Activated CD4-positive, alpha-beta memory T cell treated with anti-CD3 and anti-CD28 coated beads for 36 hours (primary cell): ENCODE results near the gene CKLF. TPM values are rescaled to one million over a fixed set of nuclear protein-coding genes. Genes with fewer than 3 reads are reported as not detected.
"Not testable (repeated sequence)": the region's sequence is repeated elsewhere in the genome, so short reads cannot be mapped to it uniquely, and the experiment has no call there.

Experiments used
- CTCF ChIA-PET: fragments of 350-600 bp; sonication (Branson Sonifier 250); formaldehyde crosslinking; loops from one replicate; lab custom pipeline; 2021; ENCODE audit warnings: antibody characterized with exemption, inconsistent platforms; lab: Charles Lee
- POLR2A ChIA-PET: fragments of 350-600 bp; sonication (Branson Sonifier 250); formaldehyde crosslinking; loops from one replicate; lab custom pipeline; 2021; ENCODE audit warnings: antibody characterized with exemption; lab: Charles Lee
- DNase-seq: peaks from one replicate; pipeline ENCODE4 v3.0.0-alpha.2; 2020
- H3K27ac Mint-ChIP-seq: one replicate; pipeline ENCODE4 v1.8.0; 2021; ENCODE audit warnings: mixed read lengths
- H3K27me3 Mint-ChIP-seq: one replicate; pipeline ENCODE4 v1.8.0; 2021; ENCODE audit warnings: mixed read lengths
- H3K36me3 Mint-ChIP-seq: one replicate; pipeline ENCODE4 v1.8.0; 2021; ENCODE audit warnings: mixed read lengths
- H3K4me1 Mint-ChIP-seq: one replicate; pipeline ENCODE4 v1.8.0; 2021; ENCODE audit warnings: low read depth, mixed read lengths
- H3K4me3 Mint-ChIP-seq: one replicate; pipeline ENCODE4 v1.8.0; 2021; ENCODE audit warnings: mild to moderate bottlenecking, mixed read lengths
- H3K9me3 Mint-ChIP-seq: one replicate; pipeline ENCODE4 v1.8.0; 2021; ENCODE audit warnings: mixed read lengths
- intact Hi-C: fragments of 100-400 bp; cut with micrococcal nuclease; formaldehyde crosslinking; loops from one replicate; pipeline ENCODE4 v1.15.1; 2023
- total RNA-seq, 2 experiments: library from RNA; stranded (reverse); gene quantifications; one replicate each; pipeline ENCODE4 v1.2.3, GENCODE V29; 2021

The CKLF gene
- total RNA-seq, 2 experiments from 2014 or later = 167 to 173 TPM

- Mint-ChIP-seq H3K4me1 (peaks cover 32% of the 10 kb centered on the region), H3K27ac (peak overlapping the region; percentile 28), H3K27me3 (no peaks in the 10 kb centered on the region), H3K36me3 (no peaks in the 10 kb centered on the region), H3K4me3 (peak overlapping the region; percentile 64), H3K9me3 (no peaks in the 10 kb centered on the region)
- DNase-seq = peak; percentile 43
- intact Hi-C loops = loop anchor here (2.0 kb wide), 1 partner anchor 14 kb away; the partner anchor contains the start of gene CMTM3
- CTCF ChIA-PET = interaction anchor here (0.7 to 2.8 kb wide), 15 partner anchors 10 to 287 kb away, joined by 3 to 28 read pairs (median 4); partner anchors contain the start of genes CKLF, CMTM2, CMTM3 and NAE1
- POLR2A ChIA-PET = interaction anchor here (1.0 to 1.2 kb wide), 2 partner anchors 12 to 14 kb away, joined by 3 to 5 read pairs; no protein-coding TSS in a partner anchor
Measured at GRCh38 chr16:66590322-66590721, 37.9 kb downstream of the CKLF start.

GRCh38 chr16:66591018-66591417 lies 38.6 kb downstream of the CKLF start:
- Mint-ChIP-seq H3K36me3 (no peaks in the 10 kb centered on the region), H3K4me1 (peaks cover 32% of the 10 kb centered on the region), H3K27me3 (no peaks in the 10 kb centered on the region), H3K9me3 (no peaks in the 10 kb centered on the region), H3K27ac (no peak overlapping the region), H3K4me3 (no peak overlapping the region)
- no peak for DNase-seq
- ChIA-PET POLR2A (interaction anchor here (0.6 to 1.2 kb wide), 3 partner anchors 12 to 40 kb away, joined by 3 to 5 read pairs (median 4); no protein-coding TSS in a partner anchor), CTCF (interaction anchor here (0.7 to 2.8 kb wide), 10 partner anchors 11 to 286 kb away, joined by 3 to 28 read pairs (median 14); partner anchors contain the start of genes CMTM2 and CMTM3)
- intact Hi-C loops = loop anchor here (2.0 kb wide), 1 partner anchor 14 kb away; the partner anchor contains the start of gene CMTM3

- CTCF ChIA-PET = interaction anchor here (0.8 kb wide), 1 partner anchor 29 kb away, joined by 3 read pairs; no protein-coding TSS in a partner anchor
- no peak overlapping the region for H3K27ac Mint-ChIP-seq
- DNase-seq = no peak
- H3K4me1 Mint-ChIP-seq = peaks cover 39% of the 10 kb centered on the region
- H3K9me3 Mint-ChIP-seq = no peaks in the 10 kb centered on the region
- no peaks in the 10 kb centered on the region for H3K27me3 Mint-ChIP-seq
- POLR2A ChIA-PET = no interaction called here
- H3K4me3 Mint-ChIP-seq = no peak overlapping the region
- intact Hi-C loops = no loop called here
- no peaks in the 10 kb centered on the region for H3K36me3 Mint-ChIP-seq
Measured at GRCh38 chr16:66592241-66592640, 39.9 kb downstream of the CKLF start.

- CTCF ChIA-PET = interaction anchor here (0.8 kb wide), 1 partner anchor 30 kb away, joined by 3 read pairs; no protein-coding TSS in a partner anchor
- Mint-ChIP-seq H3K4me3 (no peak overlapping the region), H3K36me3 (no peaks in the 10 kb centered on the region), H3K27me3 (no peaks in the 10 kb centered on the region), H3K4me1 (peaks cover 40% of the 10 kb centered on the region), H3K9me3 (no peaks in the 10 kb centered on the region), H3K27ac (no peak overlapping the region)
- no peak for DNase-seq
- intact Hi-C loops = no loop called here
- POLR2A ChIA-PET = no interaction called here
Measured at GRCh38 chr16:66592814-66593213, 40.4 kb downstream of the CKLF start.

- H3K36me3 Mint-ChIP-seq = no peaks in the 10 kb centered on the region
- no peak for DNase-seq
- H3K9me3 Mint-ChIP-seq = no peaks in the 10 kb centered on the region
- H3K4me3 Mint-ChIP-seq = no peak overlapping the region
- H3K27me3 Mint-ChIP-seq = no peaks in the 10 kb centered on the region
- intact Hi-C loops = no loop called here
- ChIA-PET CTCF (interaction anchor here (1.8 kb wide), 1 partner anchor 14 kb away, joined by 6 read pairs; no protein-coding TSS in a partner anchor), POLR2A (no interaction called here)
- H3K27ac Mint-ChIP-seq = no peak overlapping the region
- peaks cover 43% of the 10 kb centered on the region for H3K4me1 Mint-ChIP-seq
Measured at GRCh38 chr16:66594739-66595138, 42.4 kb downstream of the CKLF start.

GRCh38 chr16:66596559-66596958 lies 44.2 kb downstream of the CKLF start:
- not testable (repeated sequence) for H3K27me3 Mint-ChIP-seq, H3K9me3 Mint-ChIP-seq, H3K4me3 Mint-ChIP-seq, DNase-seq, H3K36me3 Mint-ChIP-seq
- CTCF ChIA-PET = interaction anchor here (0.8 to 0.9 kb wide), 2 partner anchors 12 to 33 kb away, joined by 3 read pairs; no protein-coding TSS in a partner anchor
- POLR2A ChIA-PET = interaction anchor here (1.2 kb wide), 1 partner anchor 32 kb away, joined by 3 read pairs; no protein-coding TSS in a partner anchor
- intact Hi-C loops = loop anchor here (2.0 kb wide), 1 partner anchor 74 kb away; no protein-coding TSS in a partner anchor
- Mint-ChIP-seq H3K4me1 (peaks cover 34% of the 10 kb centered on the region), H3K27ac (peak overlapping the region; percentile 92)

- CTCF ChIA-PET = interaction anchor here (0.8 to 1.6 kb wide), 4 partner anchors 8 to 54 kb away, joined by 3 to 5 read pairs (median 3); partner anchors contain the start of gene CKLF
- POLR2A ChIA-PET = interaction anchor here (1.0 to 1.2 kb wide), 2 partner anchors 33 to 75 kb away, joined by 3 to 4 read pairs; no protein-coding TSS in a partner anchor
- no peak overlapping the region for H3K4me3 Mint-ChIP-seq
- intact Hi-C loops = loop anchor here (2.0 kb wide), 1 partner anchor 74 kb away; no protein-coding TSS in a partner anchor
- no peaks in the 10 kb centered on the region for H3K27me3 Mint-ChIP-seq
- peaks cover 34% of the 10 kb centered on the region for H3K4me1 Mint-ChIP-seq
- peaks cover 2% of the 10 kb centered on the region for H3K36me3 Mint-ChIP-seq
- peak; percentile 37 for DNase-seq
- peaks cover 9% of the 10 kb centered on the region for H3K9me3 Mint-ChIP-seq
- peak overlapping the region; percentile 92 for H3K27ac Mint-ChIP-seq
Measured at GRCh38 chr16:66596986-66597848, 44.8 kb downstream of the CKLF start.

- Mint-ChIP-seq H3K27ac (peak overlapping the region; percentile 69), H3K27me3 (no peaks in the 10 kb centered on the region), H3K36me3 (peaks cover 2% of the 10 kb centered on the region), H3K9me3 (peaks cover 9% of the 10 kb centered on the region), H3K4me3 (no peak overlapping the region), H3K4me1 (peaks cover 37% of the 10 kb centered on the region)
- CTCF ChIA-PET = interaction anchor here (1.0 to 1.6 kb wide), 5 partner anchors 9 to 53 kb away, joined by 3 to 5 read pairs (median 3); partner anchors contain the start of genes CKLF and CMTM2
- POLR2A ChIA-PET = no interaction called here
- peak; percentile 39 for DNase-seq
- intact Hi-C loops = no loop called here
Measured at GRCh38 chr16:66598111-66598510, 45.7 kb downstream of the CKLF start.

GRCh38 chr16:66599726-66600125 lies 47.4 kb downstream of the CKLF start:
- POLR2A ChIA-PET = no interaction called here
- no peak for DNase-seq
- Mint-ChIP-seq H3K4me1 (peaks cover 39% of the 10 kb centered on the region), H3K4me3 (no peak overlapping the region), H3K36me3 (peaks cover 2% of the 10 kb centered on the region), H3K27ac (no peak overlapping the region), H3K9me3 (peaks cover 9% of the 10 kb centered on the region), H3K27me3 (no peaks in the 10 kb centered on the region)
- CTCF ChIA-PET = no interaction called here
- intact Hi-C loops = no loop called here

- Mint-ChIP-seq H3K27me3 (no peaks in the 10 kb centered on the region), H3K4me1 (peaks cover 35% of the 10 kb centered on the region), H3K27ac (peak overlapping the region; percentile 1), H3K4me3 (no peak overlapping the region), H3K9me3 (peaks cover 9% of the 10 kb centered on the region), H3K36me3 (peaks cover 2% of the 10 kb centered on the region)
- POLR2A ChIA-PET = no interaction called here
- intact Hi-C loops = no loop called here
- CTCF ChIA-PET = no interaction called here
- DNase-seq = no peak
Measured at GRCh38 chr16:66600477-66600876, 48.1 kb downstream of the CKLF start.

- ChIA-PET CTCF (interaction anchor here (1.2 to 4.3 kb wide), 4 partner anchors 38 to 122 kb away, joined by 4 to 37 read pairs (median 8); partner anchors contain the start of gene CKLF), POLR2A (interaction anchor here (1.0 kb wide), 1 partner anchor 37 kb away, joined by 3 read pairs; no protein-coding TSS in a partner anchor)
- Mint-ChIP-seq H3K4me1 (peaks cover 40% of the 10 kb centered on the region), H3K9me3 (peaks cover 9% of the 10 kb centered on the region), H3K36me3 (peaks cover 5% of the 10 kb centered on the region), H3K27me3 (no peaks in the 10 kb centered on the region), H3K4me3 (no peak overlapping the region), H3K27ac (no peak overlapping the region)
- intact Hi-C loops = no loop called here
- DNase-seq = no peak
Measured at GRCh38 chr16:66601471-66601870, 49.1 kb downstream of the CKLF start.
